Neural cell (in vitro differentiated cells): ENCODE measurements around the gene CLN6. TPM values are rescaled to one million over a fixed set of nuclear protein-coding genes. Genes with fewer than 3 reads are reported as not detected.

Experiments used
- H2AFZ ChIP-seq: fragments of 200-600, 300-800 bp; sonication (generic), shearing (Covaris generic); 2 replicates; pipeline ENCODE4 v1.6.0; 2014; ENCODE audit warnings: low read depth, mild to moderate bottlenecking, antibody characterized with exemption, low read length, moderate library complexity
- H3F3A ChIP-seq: fragments of 200-600 bp; shearing (Covaris generic); 2 replicates; pipeline ENCODE4 v1.6.1; 2016; ENCODE audit warnings: mild to moderate bottlenecking, moderate library complexity, mixed read lengths, antibody characterized with exemption, low read length; ENCODE audit not compliant: insufficient read depth, poor library complexity, severe bottlenecking
- H3K27ac ChIP-seq: fragments of 200-600, 300-800 bp; sonication (generic), shearing (Covaris generic); 2 replicates; pipeline ENCODE4 v1.5.1; 2014; ENCODE audit warnings: mild to moderate bottlenecking, low read length, moderate library complexity
- H3K27me3 ChIP-seq: fragments of 300-800, 200-600 bp; sonication (generic), shearing (Covaris generic); 2 replicates; pipeline ENCODE4 v1.6.0; 2014; ENCODE audit warnings: mild to moderate bottlenecking, low read depth, low read length, moderate library complexity; ENCODE audit not compliant: insufficient read depth
- H3K36me3 ChIP-seq: fragments of 300-800, 200-600 bp; sonication (generic), shearing (Covaris generic); 2 replicates; pipeline ENCODE4 v1.5.1; 2014; ENCODE audit warnings: mild to moderate bottlenecking, antibody characterized with exemption, low read length, moderate library complexity; ENCODE audit not compliant: insufficient read depth
- H3K4me2 ChIP-seq: fragments of 300-800, 200-600 bp; sonication (generic), shearing (Covaris generic); 2 replicates; pipeline ENCODE4 v1.6.0; 2014; ENCODE audit warnings: mild to moderate bottlenecking, low read length
- H3K4me3 ChIP-seq: fragments of 300-800, 200-600 bp; sonication (generic), shearing (Covaris generic); 2 replicates; pipeline ENCODE4 v1.5.1; 2014; ENCODE audit warnings: mild to moderate bottlenecking, low read length, moderate library complexity
- H3K79me2 ChIP-seq: fragments of 200-600 bp; shearing (Covaris generic); replicated peaks from 2 replicates; pipeline ENCODE4 v1.6.0; 2014; ENCODE audit warnings: mild to moderate bottlenecking, low read length, moderate library complexity; ENCODE audit not compliant: insufficient read depth
- H3K9ac ChIP-seq: fragments of 300-800, 200-600 bp; sonication (generic), shearing (Covaris generic); 2 replicates; pipeline ENCODE4 v1.6.1; 2016; ENCODE audit warnings: mild to moderate bottlenecking, low read length, mixed read lengths
- H3K9me2 ChIP-seq: fragments of 200-600 bp; shearing (Covaris generic); 2 replicates; pipeline ENCODE4 v1.6.1; 2016; ENCODE audit warnings: mild to moderate bottlenecking, low read length, mixed read lengths; ENCODE audit not compliant: insufficient read depth
- H3K9me3 ChIP-seq: fragments of 200-600, 300-800 bp; sonication (generic), shearing (Covaris generic); 2 replicates; pipeline ENCODE4 v1.6.1; 2016; ENCODE audit warnings: mild to moderate bottlenecking, mixed run types, low read length, moderate library complexity, mixed read lengths
- H4K20me1 ChIP-seq: fragments of 200-600 bp; shearing (Covaris generic); 2 replicates; pipeline ENCODE4 v1.6.1; 2016; ENCODE audit warnings: mild to moderate bottlenecking, mixed run types; ENCODE audit not compliant: insufficient read depth
- EP300 ChIP-seq: fragments of 450-650 bp; conservative IDR thresholded peaks from 2 replicates; pipeline ENCODE4 v1.6.1; 2014; ENCODE audit warnings: antibody characterized with exemption, mild to moderate bottlenecking, moderate library complexity; ENCODE audit not compliant: poor library complexity, severe bottlenecking
- EZH2 ChIP-seq: fragments of 200-600, 300-800 bp; shearing (Covaris generic), sonication (generic); IDR thresholded peaks from 2 replicates; pipeline ENCODE4 v1.6.1; 2014; ENCODE audit warnings: antibody characterized with exemption, low read length, borderline replicate concordance, mild to moderate bottlenecking; ENCODE audit not compliant: insufficient read depth, poor library complexity, severe bottlenecking
- MXI1 ChIP-seq: fragments of 450-650 bp; conservative IDR thresholded peaks from 2 replicates; pipeline ENCODE4 v1.6.1; 2014; ENCODE audit warnings: antibody characterized with exemption, mild to moderate bottlenecking; ENCODE audit not compliant: poor library complexity, severe bottlenecking
- POLR2AphosphoS5 ChIP-seq: IDR thresholded peaks from 2 replicates; pipeline ENCODE4 v1.6.1; 2012
- RAD21 ChIP-seq: fragments of 450-650 bp; conservative IDR thresholded peaks from 2 replicates; pipeline ENCODE4 v1.6.1; 2014; ENCODE audit warnings: antibody characterized with exemption, mild to moderate bottlenecking, moderate library complexity
- REST ChIP-seq: IDR thresholded peaks from 2 replicates; pipeline ENCODE4 v1.6.1; 2012; ENCODE audit warnings: borderline replicate concordance
- SMC3 ChIP-seq: fragments of 450-650 bp; conservative IDR thresholded peaks from 2 replicates; pipeline ENCODE4 v1.6.1; 2014; ENCODE audit warnings: antibody characterized with exemption, mild to moderate bottlenecking, moderate library complexity; ENCODE audit not compliant: poor library complexity
- TAF1 ChIP-seq: IDR thresholded peaks from 2 replicates; pipeline ENCODE4 v1.6.1; 2012; ENCODE audit warnings: low read depth
- polyA plus RNA-seq: library from polyadenylated mRNA; depleted of rRNA; stranded (reverse); fragments of >200 nt; gene quantifications from 2 replicates; pipeline ENCODE4 v1.2.3, GENCODE V29; 2014
- TF ChIP-seq, protein P1 (sequence below): fragments of 450-650 bp; IDR thresholded peaks from 2 replicates; pipeline ENCODE4 v1.5.1; 2014; ENCODE audit warnings: antibody characterized with exemption, mild to moderate bottlenecking, moderate library complexity; ENCODE audit not compliant: poor library complexity, severe bottlenecking

CLN6 gene
- polyA plus RNA-seq, 1 donor from 2014 or later, result 4.9 TPM

GRCh38 chr15:68275165-68275746, 45.7 kb upstream of the CLN6 start:
- peaks cover 18% of the 10 kb centered on the region for H3K79me2 ChIP-seq
- no peak overlapping the region for H2AFZ ChIP-seq
- H3K4me2 ChIP-seq, result no peak overlapping the region
- no peaks in the 10 kb centered on the region for H3K9me3 ChIP-seq
- peaks cover 4% of the 10 kb centered on the region for H3F3A ChIP-seq
- TF ChIP-seq SMC3, result no peak
- TF ChIP-seq EZH2, result no peak
- no peak for TF ChIP-seq TAF1
- TF ChIP-seq MXI1, result no peak
- TF ChIP-seq POLR2AphosphoS5, result no peak
- TF ChIP-seq RAD21, result no peak
- TF ChIP-seq EP300, result no peak
- no peak for TF ChIP-seq REST
- TF ChIP-seq, protein P1, sequence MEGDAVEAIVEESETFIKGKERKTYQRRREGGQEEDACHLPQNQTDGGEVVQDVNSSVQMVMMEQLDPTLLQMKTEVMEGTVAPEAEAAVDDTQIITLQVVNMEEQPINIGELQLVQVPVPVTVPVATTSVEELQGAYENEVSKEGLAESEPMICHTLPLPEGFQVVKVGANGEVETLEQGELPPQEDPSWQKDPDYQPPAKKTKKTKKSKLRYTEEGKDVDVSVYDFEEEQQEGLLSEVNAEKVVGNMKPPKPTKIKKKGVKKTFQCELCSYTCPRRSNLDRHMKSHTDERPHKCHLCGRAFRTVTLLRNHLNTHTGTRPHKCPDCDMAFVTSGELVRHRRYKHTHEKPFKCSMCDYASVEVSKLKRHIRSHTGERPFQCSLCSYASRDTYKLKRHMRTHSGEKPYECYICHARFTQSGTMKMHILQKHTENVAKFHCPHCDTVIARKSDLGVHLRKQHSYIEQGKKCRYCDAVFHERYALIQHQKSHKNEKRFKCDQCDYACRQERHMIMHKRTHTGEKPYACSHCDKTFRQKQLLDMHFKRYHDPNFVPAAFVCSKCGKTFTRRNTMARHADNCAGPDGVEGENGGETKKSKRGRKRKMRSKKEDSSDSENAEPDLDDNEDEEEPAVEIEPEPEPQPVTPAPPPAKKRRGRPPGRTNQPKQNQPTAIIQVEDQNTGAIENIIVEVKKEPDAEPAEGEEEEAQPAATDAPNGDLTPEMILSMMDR, result no peak
- H3K27ac ChIP-seq, result no peak overlapping the region
- H4K20me1 ChIP-seq, result no peaks in the 10 kb centered on the region
- H3K36me3 ChIP-seq, result no peaks in the 10 kb centered on the region
- H3K9me2 ChIP-seq, result no peaks in the 10 kb centered on the region
- H3K9ac ChIP-seq, result no peak overlapping the region
- H3K27me3 ChIP-seq, result no peaks in the 10 kb centered on the region
- H3K4me3 ChIP-seq, result no peak overlapping the region

- Histone ChIP-seq H3K36me3 (no peaks in the 10 kb centered on the region), H3K4me2 (no peak overlapping the region), H3K79me2 (peaks cover 8% of the 10 kb centered on the region), H2AFZ (no peak overlapping the region), H3K9ac (no peak overlapping the region), H3K27me3 (no peaks in the 10 kb centered on the region), H3K9me3 (no peaks in the 10 kb centered on the region), H3K9me2 (no peaks in the 10 kb centered on the region), H3F3A (peaks cover 4% of the 10 kb centered on the region), H4K20me1 (no peaks in the 10 kb centered on the region), H3K27ac (no peak overlapping the region), H3K4me3 (no peak overlapping the region)
- TF ChIP-seq, protein P1, result no peak
- TF ChIP-seq SMC3 (no peak), TAF1 (no peak), RAD21 (no peak), EP300 (no peak), REST (no peak), POLR2AphosphoS5 (no peak), EZH2 (no peak), MXI1 (no peak)
Measured at GRCh38 chr15:68274201-68274848, 44.8 kb upstream of the CLN6 start.
